ENCODE data around the gene CEP43.

The CEP43 gene, protein sequence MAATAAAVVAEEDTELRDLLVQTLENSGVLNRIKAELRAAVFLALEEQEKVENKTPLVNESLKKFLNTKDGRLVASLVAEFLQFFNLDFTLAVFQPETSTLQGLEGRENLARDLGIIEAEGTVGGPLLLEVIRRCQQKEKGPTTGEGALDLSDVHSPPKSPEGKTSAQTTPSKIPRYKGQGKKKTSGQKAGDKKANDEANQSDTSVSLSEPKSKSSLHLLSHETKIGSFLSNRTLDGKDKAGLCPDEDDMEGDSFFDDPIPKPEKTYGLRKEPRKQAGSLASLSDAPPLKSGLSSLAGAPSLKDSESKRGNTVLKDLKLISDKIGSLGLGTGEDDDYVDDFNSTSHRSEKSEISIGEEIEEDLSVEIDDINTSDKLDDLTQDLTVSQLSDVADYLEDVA

DNA sequence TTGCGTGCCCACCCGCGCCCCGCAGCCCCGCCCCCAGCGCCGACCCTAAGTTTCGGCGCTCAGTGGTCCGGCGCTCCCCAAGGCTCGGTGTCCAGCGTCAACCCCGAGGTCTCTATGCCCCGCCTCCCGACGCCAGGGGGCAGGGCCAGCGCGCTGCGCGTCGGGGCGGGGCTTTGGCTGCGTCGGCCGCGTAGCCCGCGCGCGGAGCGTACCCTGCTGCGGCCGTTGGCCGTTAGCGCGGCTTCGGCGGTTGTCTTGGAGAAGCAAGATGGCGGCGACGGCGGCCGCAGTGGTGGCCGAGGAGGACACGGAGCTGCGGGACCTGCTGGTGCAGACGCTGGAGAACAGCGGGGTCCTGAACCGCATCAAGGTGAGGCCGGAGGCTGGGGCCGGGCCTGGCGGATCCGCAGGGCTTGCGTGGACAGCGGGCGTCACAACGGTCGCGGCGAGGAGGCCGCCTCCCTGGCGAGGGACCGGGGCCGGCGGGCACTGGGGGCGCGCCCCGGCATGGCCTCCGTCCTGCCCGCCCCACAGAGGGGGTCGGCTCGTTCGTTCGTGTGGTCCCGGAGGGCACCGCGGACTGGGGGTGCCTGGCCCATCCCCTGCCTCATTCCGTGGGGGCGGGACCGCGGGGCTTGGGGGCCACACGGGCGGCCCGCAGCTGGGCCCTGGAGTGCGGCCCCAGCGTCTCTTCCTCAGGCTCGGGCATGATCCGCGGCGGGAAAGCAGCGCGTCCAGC lies at the start of gene CEP43:
Gene CEP43 (plus strand): TSS at position 253 of the 739 bp plus-strand sequence. CDS start 16 bp downstream, at position 269.
- peak; percentile 33 to 96 (median 90) for DNase-seq

DNA sequence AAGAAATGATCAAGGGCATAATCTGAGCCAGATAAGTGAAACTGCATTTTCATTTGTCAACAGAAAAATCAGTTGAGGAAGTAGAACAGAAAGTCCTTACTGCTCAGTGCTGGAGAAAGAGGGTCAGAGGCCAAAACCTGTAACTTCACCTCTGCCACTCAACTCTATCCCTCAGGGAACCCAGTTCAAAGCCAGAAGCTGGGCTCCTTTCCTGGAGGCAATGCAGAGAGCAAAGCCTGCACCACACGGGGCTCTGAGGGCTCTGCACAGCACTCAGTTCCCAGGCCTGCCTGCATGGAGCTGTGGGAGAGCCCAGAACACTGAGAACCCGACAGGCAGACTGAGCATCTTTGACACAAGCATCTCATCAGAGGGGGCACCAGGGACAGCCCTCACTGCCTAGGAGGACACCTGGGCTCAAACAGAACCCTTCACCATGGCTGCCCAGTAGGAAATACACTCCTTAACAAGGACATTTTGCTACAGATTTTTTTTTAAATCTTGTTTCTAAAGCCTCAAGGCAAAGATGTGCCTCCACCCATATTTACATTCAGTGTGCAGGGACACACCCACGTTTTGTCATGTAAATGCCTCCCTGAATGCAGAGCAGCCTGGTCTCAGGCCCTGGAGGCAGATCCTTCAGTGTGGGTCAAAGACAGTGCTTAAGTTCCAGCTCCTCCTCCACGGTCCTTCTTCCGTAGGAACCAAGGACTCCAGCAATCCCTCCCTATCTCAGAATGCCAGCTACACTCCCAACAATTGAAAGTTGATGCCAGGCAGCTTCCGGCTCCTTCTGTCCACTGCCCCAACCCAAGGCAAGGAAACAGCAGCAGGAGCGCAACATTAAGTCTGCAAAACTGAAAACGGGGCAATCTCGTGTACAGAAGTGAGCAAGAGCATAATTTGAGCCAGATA lies 49.4 kb upstream of the CEP43 start:
- no peak for DNase-seq

DNA sequence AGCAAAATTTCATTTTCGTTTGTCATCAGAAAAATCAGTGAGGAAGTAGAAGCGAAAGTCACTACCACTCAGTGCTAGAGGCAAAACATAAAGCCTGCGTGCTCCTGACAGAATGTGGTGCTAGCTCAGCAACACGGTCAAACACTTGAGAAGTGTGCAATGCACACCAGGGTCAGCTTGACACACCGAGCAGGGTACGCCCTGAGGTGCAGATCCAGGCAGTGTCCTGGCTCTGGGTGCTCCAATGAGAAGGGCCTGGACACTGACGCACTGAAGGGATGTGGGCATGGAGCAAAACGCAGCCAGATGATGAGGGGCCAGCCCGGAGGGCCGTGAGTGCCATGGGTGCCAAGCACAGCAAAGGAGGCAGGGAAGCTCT lies 48.8 kb upstream of the CEP43 start:
- DNase-seq = no peak

DNA sequence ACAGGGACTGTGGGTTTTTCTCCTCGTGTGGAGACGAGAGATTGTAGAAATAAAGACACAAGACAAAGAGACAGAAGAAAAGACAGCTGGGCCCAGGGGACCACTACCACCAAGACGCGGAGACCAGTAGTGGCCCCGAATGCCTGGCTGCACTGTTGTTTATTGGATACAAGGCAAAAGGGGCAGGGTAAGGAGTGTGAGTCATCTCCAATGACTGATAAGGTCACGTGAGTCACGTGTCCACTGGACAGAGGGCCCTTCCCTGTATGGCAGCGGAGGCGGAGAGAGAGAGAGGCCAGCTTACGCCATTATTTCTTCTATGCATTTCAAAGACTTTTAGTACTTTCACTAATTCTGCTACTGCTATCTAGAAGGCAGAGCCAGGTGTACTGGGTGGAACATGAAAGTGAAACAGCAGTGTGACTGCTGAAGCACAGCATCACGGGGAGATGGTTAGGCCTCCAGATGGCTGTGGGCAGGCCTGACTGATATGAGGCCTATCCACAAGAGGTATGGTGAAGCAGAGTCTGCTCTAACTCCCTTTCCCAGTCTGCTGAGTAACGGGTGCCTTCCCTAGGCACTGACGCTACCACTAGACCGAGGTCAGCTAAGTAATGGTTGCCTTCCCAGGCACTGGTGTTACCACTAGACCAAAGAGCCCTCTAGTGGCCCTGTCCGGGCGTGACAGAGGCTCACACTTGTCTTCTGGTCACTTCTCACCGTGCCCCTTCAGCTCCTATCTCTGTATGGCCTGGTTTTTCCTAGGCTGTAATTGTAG lies 48.1 kb upstream of the CEP43 start:
- peak in 6 of 14 donors; percentile 14 to 48 (median 40) for DNase-seq

DNA sequence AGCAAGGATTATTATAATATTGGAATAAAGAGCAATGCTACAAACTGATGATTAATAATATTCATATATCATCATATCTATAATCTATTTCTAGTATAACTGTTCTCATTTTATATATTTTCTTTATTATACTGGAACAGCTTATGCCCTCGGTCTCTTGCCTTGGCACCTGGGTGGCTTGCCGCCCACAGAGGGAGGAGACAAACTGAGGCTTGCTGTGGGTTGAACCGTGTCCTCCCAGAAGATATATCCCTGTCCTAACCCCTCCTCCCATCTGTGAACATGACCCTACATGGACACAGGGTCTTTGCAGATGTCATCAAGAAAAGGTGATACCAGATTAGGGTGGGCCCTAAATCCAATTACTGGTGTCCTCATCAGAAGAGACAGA lies 47.5 kb upstream of the CEP43 start:
- DNase-seq = no peak

DNA sequence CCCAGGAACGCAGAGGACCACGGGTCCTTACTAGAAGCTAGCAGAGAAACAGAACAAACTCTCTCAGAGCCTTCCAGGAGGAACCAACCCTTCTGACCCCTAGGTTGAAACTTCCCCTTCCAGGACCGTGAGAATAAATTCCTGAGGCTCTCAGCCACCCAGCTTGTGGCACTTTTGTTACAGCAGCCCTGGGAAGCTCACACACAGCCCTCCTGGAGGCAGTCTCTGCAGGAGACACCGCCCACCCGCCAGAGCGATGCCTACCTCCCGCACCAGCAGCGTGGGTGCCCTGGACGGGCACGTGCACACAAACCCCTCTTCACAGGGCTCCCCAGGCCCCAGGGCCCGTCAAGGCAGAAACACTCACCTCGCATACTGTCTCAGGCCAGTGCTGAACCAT lies 47.1 kb upstream of the CEP43 start:
- peak in 1 of 14 donors; percentile 23 for DNase-seq

DNA sequence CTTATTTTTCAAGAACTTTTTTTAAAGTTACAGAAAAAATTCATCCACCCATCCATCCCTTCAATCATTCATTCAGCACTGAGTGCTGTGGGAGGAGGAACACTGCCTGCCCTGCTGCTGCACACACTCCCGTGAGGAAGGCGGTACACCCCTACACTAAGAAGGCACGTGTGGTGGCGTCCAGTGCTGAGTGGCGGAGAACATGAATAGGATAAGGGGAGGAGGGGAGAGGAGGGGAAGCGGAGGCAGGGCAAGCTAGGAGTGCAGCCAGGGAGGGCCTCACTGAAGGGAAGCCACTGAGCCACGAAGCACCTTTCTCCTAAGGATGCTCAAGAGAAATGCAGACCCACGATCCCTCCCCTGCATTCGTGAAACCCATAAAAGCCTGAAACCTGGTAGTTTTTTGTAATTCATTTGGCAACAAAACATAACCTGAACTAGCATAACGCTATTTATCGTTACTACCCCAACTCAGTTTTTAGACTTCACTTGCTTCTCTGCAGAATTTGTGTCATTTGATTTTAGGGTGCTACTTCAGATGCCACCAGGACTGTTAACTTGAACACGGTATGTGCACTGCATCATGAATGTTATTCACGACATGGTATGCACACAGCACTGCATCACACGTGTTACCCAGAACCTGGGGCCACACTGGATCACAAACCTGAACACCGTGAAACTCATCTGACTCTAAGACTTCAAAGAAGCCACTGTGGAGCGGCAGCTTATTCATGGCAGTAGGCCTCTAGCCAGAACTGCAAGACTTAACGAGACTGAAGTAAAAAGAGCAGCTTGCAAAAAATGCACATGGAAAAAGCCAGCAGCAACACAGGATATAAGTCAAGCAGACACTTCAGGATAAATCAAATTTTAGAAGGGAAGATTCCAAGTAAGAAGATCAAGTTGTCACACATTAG lies 46.4 kb upstream of the CEP43 start:
- DNase-seq = no peak

DNA sequence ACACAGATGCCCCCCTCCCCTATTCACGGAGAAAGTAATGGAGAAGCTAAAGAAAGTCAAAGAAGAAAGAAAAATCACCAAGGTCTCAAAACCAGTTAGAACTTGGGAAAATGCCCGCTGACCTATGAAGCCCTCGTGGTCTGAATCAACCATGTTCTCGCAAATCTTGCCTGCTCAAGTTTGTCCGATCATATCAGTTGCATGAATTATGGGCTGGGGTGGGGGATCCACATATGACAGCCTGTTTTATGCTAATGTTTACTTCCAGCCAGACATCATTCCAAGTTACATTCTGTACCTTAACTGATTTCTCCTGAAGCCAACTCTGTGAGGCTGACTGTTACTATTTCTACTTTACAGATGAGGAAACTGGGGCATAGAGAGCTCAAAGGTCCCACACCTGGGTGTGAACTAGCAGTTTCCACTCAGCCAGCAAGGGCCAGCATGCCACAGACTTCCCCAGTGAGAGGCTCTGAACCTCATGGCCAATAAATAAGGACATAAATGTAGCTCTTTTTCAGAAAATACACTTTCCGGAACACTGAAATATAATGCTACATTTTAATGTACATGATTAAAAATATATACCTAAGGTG lies 45.0 kb upstream of the CEP43 start:
- DNase-seq = no peak

DNA sequence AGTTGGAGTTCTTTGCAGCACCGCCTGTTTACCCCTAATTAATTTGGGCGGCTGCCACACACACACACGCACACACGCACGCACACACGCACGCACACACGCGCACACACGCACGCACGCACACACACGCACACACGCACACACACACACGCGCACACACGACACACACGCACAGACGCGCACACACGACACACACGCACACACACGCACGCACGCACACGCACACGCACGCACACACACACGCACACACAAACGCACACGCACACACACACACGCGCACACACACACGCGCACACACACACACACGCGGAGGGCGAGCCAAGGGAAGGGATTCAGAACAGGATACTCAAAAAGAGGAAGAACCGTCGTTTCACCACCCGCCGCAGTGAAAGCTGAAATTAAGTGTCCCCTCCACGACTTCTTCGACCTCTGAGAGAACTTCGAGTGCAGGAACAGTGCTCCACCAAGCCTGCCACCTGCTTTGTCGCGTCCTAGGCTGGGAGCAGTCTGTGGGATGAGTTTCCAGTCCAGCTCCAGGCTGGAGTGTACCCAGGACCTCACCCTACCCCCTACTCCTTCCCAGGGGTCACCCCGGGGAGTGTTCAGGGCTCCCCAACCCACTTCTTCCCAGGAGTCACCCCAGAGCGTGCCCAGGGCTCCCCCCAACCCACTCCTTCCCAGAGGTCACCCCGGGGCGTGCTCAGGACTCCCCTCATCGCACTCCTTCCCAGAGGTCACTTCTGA lies 43.9 kb upstream of the CEP43 start:
- DNase-seq = peak in 1 of 14 donors; percentile 25

DNA sequence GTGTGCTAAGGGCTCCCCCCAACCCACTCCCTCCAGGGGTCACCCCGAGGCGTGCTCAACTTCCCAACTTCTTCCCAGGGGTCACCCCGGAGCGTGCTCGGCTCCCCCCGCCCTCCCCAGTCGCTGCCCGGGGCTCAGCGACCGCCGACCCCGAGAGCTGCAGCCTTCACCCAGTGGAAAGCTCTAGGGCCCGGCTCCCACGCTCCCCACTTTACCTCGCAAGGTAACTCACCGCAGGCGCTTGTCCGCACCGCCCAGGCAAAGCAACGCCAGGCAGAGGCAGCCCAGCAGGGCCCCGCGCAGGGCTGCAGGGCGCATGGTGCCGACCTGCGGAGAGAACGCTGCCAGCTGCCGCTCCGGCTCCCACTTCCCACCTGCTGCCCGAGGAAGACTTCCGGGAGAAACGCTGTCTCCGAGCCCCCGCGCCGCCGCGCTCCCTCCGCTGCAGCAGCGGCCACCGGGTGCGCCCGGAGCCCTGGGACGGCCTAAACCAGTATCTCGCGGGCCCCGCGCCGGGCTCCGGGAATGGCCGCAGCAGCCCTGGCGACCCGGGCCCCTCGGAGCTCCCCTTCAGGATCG lies 43.2 kb upstream of the CEP43 start:
- no peak for DNase-seq

DNA sequence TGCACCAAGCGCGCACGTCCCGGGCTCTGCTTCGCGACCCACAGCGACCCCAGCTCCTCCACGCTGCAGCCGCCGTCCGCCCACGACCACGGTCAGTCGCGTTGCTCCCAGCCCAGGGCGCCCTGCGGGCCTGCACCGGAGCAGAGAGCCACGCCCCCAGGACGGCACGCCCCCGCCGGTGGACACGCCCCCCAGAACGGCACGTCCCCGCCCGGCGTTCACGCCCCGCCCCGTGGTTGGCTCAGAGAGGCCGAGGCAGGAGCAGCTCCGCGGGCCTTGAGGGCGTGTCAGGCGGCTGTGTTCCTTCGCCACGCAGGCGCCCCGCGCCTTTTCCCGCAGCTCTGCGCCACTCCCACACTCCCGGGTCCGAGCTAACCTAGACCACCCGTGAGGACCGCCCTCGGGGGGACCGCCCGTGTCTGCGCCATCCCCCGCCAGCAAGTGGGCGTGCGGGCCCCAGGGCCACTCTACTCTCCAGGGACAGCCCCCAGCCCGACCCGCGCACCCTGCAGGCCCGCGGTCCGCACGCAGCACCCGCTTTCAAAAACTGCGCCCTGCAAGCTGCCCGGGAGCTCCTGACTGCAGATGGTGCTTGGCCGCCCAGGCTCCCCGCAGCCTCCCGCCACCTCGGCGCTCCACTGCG lies 42.6 kb upstream of the CEP43 start, which contains the start of gene RNASET2:
Gene RNASET2 (minus strand): TSS at position 107 of the 643 bp plus-strand sequence. CDS start 368 bp downstream, outside the sequence.
- DNase-seq = peak; percentile 24 to 92 (median 78)

DNA sequence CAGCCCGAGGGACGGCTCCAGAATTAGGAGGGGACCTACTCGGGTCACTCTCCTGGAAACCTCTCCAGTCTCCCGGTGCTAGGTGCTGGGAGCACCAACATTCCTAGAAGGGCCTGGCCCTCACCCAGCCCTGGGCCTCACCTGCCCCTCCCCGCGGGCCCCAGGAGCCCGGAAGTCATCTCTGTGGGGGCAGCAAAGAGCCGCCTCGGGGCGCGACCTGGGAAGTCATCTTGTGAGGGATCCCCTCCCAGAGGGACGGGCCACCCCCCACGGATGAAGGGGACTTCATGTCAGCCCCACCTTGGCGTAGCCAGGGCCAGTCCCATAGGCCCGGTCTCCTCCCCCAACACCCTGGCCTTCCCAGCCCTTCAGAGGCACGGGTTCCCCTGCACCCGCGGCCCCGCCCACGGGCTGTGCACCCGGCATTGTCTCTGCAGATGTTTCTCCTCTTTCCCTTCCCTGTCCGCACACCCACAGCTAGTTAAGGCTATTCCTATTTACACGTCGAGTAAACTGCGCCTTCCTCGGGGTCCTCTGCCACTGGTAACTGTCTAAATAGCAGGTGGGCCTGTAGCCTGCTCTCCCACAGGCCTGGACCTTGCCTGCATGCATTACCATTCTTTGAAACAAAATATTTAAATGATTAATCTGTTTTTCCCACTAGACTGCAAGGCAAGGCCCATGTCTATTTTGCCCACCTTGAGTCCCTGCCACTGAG lies 42.0 kb upstream of the CEP43 start:
- peak in 5 of 14 donors; percentile 50 to 65 (median 57) for DNase-seq

DNA sequence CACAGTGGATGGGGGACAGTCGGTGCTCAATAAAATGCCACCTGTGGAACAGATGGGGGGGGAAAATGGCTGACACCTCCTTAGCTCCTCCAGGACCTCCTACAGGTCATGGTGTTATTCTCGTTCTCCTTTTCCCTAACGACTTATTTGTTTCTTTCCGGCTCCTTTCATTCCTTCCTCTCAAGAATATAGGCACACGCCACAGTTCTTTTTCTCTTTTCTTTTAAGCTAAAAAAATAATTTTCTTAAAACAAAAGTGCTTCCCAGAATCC lies 41.5 kb upstream of the CEP43 start:
- no peak for DNase-seq

DNA sequence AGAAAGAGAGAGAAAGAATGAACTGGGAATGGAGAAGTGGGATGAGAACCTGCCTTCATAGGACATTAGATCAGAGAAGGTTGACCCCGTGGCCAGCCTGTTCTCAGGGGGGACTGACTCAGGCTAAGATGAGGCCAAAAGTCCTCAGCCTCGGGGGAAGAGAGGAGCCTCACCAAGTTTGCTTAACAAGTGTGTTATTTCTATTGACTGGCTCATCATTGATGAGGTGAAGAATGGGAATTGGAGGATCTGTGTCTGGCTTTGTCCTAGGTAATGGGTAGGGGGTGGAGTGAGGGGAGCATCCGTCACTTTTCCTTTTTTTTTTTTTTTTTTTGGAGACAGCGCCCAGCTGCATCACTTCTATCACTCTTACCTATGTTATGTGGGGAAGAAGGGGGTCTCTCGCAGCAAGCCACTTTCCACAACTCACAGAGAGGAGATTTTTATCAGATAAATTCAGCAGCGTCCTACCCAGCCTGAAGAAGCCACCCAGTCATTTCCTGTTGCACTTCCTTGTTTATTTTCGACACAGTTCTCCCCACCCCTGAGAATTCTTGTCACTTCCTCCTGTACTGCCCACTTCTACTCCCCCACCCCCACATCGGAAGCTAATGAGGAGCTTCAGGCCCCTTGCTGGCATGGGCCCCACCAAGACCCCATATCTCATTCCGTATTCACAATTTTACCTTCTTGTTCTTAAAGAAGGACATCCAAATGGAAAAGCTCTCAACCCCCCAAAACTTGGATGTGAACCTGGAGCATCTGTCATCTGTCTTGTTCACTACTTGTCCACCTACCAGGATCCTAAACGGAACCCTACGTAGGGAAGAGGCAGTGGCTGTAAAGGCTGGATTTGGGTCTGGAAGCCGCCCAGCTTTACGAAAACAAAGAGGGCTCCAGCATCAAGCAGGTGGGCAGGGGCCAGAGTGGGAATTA lies 40.0 kb upstream of the CEP43 start:
- peak in 3 of 14 donors; percentile 21 to 43 (median 28) for DNase-seq

DNA sequence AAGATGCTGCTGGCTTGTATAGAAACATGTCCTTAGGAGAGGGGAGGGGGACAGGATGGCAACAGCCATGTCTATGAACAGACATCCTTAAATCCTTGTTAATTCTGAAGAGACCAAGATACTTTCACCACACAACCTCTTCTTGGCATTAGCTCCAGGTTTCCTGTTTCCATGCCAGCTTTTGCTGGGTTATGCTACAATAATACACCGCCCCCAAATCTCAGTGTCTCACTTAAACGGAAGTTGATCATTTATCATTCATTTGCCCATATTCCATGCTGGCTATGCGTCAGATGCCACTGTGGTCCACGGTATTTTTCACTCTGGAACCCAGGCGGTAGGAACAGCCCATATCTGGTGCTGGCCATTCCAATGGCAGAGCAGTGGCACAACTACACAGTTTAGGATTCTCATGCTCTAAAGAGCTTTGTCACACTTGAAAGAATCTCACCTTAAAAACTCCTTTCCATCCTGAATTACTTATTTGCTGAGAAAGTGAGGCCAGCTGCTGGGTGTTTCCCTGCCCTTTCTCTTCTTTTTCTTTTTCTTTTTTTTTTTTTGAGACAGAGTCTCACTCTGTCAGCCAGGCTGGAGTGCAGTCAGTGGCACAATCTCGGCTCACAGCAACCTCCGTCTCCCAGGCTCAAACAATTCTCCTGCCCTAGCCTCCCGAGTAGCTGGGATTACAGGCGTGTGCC lies 39.1 kb upstream of the CEP43 start:
- DNase-seq = no peak

DNA sequence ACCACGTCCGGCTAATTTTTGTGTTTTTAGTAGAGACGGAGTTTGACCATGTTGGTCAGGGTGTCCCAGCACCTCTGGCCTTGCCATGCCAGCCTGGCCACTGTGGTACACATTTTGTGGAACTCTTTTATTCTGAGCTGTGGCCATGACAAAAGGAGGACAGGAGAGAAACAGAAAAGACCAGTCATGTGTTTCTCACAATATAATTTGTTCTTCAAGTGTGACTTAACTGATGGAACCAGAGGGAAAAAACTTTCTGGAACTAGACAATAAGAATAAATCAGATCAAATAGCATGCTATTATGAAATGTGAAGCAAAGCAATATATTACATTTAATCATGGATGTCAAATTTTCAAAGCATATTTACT lies 38.6 kb upstream of the CEP43 start:
- no peak for DNase-seq
